ENCODE results near the gene VMP1. TPM values are rescaled to one million over a fixed set of nuclear protein-coding genes. Genes with fewer than 3 reads are reported as not detected.
"Not testable (repeated sequence)": the region's sequence is repeated elsewhere in the genome, so short reads cannot be mapped to it uniquely, and the experiment has no call there.

Gene VMP1
- total RNA-seq, 3 donors from 2014 or later = 128 to 138 (median 134) TPM

DNA sequence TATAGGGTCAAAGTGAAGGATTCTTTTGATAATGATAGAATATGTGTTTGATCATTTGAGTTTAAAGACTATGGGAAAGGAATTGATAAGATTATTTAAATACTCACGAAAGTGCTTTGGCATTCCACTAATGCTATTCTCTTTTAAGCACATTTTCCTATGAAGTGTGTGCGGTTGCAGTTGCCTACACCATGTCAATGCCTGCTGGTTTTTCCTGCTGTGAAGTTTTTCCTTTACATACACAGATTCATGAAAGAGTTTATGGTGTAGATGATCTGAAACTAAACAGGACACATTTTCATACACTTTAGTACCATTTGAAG, 78.7 kb downstream of the VMP1 start:
- Mint-ChIP-seq H3K36me3 (ENCODE audit: insufficient read depth) (peaks cover 2% of the 10 kb centered on the region), H3K4me1 (ENCODE audit: low read depth) (peaks cover 55% of the 10 kb centered on the region), H3K27me3 (ENCODE audit: low read depth) (no peaks in the 10 kb centered on the region), H3K9me3 (no peaks in the 10 kb centered on the region), H3K4me3 (peak overlapping the region; percentile 72)
- DNase-seq (no peak), ATAC-seq (no peak)

DNA sequence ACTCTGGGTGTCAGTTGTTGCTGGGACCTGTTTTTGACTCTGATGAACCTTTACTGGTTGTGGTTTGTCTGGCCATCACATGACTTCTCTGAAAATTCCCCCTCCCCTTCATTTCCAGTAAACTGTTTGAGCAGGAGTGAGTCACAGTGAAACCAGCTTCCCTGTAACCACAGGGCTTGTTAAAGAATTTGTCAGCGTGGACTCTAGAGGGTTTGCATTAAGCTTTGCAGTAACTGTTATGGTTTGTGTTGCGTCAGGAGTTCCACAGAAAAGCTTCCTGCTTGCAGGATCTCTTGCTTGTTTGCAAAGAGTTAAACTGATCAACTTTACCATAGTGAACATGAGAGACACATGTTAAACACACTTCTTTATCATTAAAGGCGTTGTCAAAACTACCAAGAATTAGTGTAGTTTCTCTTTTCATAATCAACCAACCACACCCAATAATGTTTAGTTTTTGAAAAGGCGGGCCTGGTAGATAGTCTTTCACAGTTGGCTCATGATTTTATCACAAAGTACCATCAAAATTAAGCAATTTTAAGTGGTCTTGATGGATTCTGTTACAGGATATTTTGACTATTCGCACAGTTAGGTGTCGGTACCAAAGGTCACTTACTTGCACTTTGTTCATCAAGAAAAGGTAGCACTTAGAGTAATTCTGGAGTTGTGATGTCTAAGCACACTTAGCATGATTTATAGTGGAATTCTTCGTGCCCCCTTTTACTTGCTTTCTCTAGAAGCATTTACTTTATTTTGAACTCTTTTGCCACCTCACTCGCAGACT, 79.3 kb downstream of the VMP1 start:
- peak; percentile 82 to 84 for ATAC-seq
- Mint-ChIP-seq H3K27me3 (ENCODE audit: low read depth) (no peaks in the 10 kb centered on the region), H3K4me1 (ENCODE audit: low read depth) (peaks cover 55% of the 10 kb centered on the region), H3K36me3 (ENCODE audit: insufficient read depth) (peaks cover 3% of the 10 kb centered on the region), H3K9me3 (no peaks in the 10 kb centered on the region), H3K4me3 (peak overlapping the region; percentile 72)
- peak; percentile 67 for DNase-seq

DNA sequence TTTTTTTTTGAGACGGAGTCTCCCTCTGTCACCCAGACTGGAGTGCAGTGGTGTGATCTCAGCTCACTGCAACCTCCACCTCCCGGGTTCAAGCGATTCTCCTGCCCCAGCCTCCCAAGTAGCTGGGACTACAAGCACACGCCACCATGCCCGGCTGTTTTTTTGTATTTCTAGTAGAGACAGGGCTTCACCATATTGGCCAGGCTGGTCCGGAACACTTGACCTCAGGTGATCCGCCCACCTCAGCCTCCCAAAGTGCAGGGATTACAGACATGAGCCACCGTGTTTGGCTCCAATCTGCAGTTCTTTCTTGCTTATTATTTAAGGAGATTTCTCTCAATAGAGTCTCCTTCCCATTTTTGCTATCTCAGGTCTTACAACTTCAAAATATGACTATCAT, 82.4 kb downstream of the VMP1 start:
- DNase-seq; H3K9me3 Mint-ChIP-seq; ATAC-seq; H3K4me3 Mint-ChIP-seq; H3K27me3 Mint-ChIP-seq (ENCODE audit: low read depth): not testable (repeated sequence)
- peaks cover 12% of the 10 kb centered on the region for H3K36me3 Mint-ChIP-seq (ENCODE audit: insufficient read depth)
- H3K4me1 Mint-ChIP-seq (ENCODE audit: low read depth) = peaks cover 37% of the 10 kb centered on the region

DNA sequence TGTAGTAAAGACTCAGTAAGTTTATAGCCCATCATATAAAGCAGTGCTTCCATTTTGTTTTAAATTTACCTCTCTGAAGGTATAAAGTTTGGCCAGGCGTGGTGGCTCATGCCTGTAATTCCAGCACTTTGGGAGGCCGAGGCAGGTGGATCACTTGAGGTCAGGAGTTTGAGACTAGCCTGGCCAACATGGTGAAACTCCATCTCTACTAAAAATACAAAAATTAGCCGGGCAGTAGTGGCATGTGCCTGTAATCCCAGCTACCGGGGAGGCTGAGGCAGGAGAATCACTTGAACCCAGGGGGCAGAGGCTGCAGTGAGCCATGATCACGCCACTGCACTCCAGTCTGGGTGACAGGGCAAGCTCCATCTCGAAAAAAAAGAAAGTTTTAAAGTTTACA, 83.0 kb downstream of the VMP1 start:
- H3K9me3 Mint-ChIP-seq; ATAC-seq; H3K4me3 Mint-ChIP-seq; H3K27me3 Mint-ChIP-seq (ENCODE audit: low read depth); DNase-seq: not testable (repeated sequence)
- Mint-ChIP-seq H3K36me3 (ENCODE audit: insufficient read depth) (peaks cover 12% of the 10 kb centered on the region), H3K4me1 (ENCODE audit: low read depth) (peaks cover 33% of the 10 kb centered on the region)

DNA sequence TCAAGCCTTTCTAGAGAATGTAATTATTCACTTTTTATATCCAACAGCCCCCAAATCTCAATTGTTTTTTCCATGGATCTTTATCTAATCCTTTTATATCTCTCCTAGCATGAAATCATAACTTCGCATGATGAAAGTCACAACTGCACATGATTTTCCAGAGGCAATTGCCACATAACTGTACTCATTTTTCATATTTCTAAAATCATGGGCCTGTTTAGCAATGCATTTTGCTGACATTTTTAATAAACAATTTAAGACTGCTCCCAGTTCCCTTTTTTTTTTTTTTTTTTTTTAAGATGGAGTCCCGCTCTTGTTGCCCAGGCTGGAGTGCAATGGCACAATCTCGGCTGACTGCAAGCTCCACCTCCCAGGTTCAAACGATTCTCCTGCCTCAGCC, 83.5 kb downstream of the VMP1 start:
- no peaks in the 10 kb centered on the region for H3K9me3 Mint-ChIP-seq
- no peak for DNase-seq

DNA sequence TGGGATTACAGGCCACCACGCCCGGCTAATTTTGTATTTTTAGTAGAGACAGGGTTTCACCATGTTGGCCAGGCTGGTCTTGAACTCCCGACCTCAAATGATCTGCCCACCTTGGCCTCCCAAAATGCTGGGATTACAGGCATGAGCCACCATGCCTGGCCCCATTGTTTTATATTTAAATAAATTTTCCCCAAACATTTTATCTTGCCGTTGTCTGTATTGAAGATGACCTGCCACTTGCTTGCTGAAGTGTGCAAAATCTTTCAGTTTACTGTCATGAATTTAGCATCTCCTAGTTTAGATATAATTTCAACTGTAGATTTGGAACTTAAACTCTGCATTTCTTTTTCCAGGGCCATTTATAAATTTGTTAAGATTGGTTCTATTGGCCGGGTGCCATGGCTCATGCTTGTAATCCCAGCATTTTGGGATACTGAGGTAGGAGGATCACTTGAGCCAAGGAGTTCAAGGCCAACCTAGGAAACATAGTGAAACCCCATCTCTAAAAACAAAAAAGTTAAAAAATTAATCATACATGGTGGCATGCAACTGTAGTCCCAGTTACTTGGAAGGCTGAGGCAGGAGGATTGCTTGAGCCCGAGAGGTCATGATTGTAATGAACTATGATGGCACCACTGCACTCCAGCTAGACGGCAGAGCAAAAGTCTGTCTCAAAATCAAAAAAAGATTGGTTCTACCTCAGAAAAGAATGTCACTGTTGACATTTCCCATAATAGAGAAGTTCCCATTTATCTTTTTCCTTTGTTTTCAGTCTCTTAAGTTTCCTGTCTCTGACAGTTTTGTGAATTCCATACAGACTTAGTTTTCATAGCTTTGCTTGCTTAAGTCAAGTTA, 84.4 kb downstream of the VMP1 start:
- peaks cover 30% of the 10 kb centered on the region for H3K4me1 Mint-ChIP-seq (ENCODE audit: low read depth)
- H3K36me3 Mint-ChIP-seq (ENCODE audit: insufficient read depth) = peaks cover 16% of the 10 kb centered on the region
- H3K9me3 Mint-ChIP-seq = no peaks in the 10 kb centered on the region
- DNase-seq (no peak), ATAC-seq (no peak)
- no peak overlapping the region for H3K4me3 Mint-ChIP-seq
- no peaks in the 10 kb centered on the region for H3K27me3 Mint-ChIP-seq (ENCODE audit: low read depth)

More for the DNA sequence above, 83.5 kb downstream of the VMP1 start:
- Mint-ChIP-seq H3K4me3 (no peak overlapping the region), H3K36me3 (ENCODE audit: insufficient read depth) (peaks cover 12% of the 10 kb centered on the region), H3K4me1 (ENCODE audit: low read depth) (peaks cover 34% of the 10 kb centered on the region), H3K27me3 (ENCODE audit: low read depth) (no peaks in the 10 kb centered on the region)
- ATAC-seq = no peak

DNA sequence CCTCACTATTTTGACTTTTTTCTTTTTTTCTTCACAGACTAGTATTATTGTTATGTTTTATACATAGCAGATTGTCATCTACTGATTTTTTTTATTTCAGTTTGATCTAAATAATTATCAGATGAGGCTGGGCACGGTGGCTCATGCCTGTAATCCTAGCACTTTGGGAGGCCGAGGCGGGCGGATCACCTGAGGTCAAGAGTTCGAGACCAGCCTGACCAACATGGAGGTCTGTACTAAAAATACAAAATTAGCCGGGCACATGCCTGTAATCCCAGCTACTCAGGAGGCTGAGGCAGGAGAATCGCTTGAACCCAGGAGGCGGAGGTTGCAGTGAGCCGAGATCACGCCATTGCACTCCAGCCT, 85.0 kb downstream of the VMP1 start:
- H3K36me3 Mint-ChIP-seq (ENCODE audit: insufficient read depth) = peaks cover 16% of the 10 kb centered on the region
- H3K27me3 Mint-ChIP-seq (ENCODE audit: low read depth) = not testable (repeated sequence)

DNA sequence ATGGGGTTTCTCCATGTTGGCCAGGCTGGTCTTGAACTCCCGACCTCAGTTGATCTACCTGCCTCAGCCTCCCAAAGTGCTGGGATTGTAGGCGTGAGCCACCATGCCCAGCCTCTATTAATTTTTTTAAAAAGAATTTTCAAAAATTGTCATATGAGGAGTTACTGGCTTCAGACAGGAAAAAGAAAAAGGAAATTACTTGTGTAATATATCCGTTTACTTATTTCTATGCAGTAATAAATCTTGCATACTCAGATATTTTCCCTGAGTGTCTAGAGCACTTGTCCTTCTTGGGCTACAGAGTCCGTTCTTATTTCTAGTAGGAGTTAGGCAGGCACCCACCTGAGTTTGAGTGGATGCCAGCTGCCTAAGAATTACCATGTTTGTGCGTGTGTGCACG, 85.8 kb downstream of the VMP1 start:
- Mint-ChIP-seq H3K9me3 (no peaks in the 10 kb centered on the region), H3K4me1 (ENCODE audit: low read depth) (peaks cover 24% of the 10 kb centered on the region), H3K27me3 (ENCODE audit: low read depth) (no peaks in the 10 kb centered on the region), H3K4me3 (no peak overlapping the region), H3K36me3 (ENCODE audit: insufficient read depth) (peaks cover 21% of the 10 kb centered on the region)
- ATAC-seq = no peak
- no peak for DNase-seq

More for the DNA sequence above, 85.0 kb downstream of the VMP1 start:
- not testable (repeated sequence) for H3K4me3 Mint-ChIP-seq, DNase-seq, ATAC-seq, H3K9me3 Mint-ChIP-seq
- H3K4me1 Mint-ChIP-seq (ENCODE audit: low read depth) = peaks cover 24% of the 10 kb centered on the region

DNA sequence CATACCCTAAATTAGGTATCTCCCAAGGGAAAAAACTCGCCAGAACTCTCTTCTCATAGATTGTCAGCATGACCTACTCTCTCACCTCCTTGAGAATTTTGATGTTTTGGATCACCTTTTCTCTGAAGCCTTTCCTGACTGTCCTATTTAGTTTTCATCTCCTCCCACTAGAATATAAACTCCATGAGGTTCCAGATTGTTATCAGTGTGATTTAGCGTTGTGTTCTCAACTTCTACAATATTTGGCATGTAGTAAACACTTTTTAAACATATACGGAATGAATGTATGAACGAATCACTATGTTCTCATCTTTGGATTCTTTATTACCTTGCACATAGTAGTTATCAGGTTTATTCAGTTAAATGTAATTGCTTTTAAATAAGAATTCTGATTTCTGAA, 88.7 kb downstream of the VMP1 start:
- no peak overlapping the region for H3K4me3 Mint-ChIP-seq
- no peaks in the 10 kb centered on the region for H3K27me3 Mint-ChIP-seq (ENCODE audit: low read depth)
- peaks cover 22% of the 10 kb centered on the region for H3K4me1 Mint-ChIP-seq (ENCODE audit: low read depth)
- peaks cover 20% of the 10 kb centered on the region for H3K36me3 Mint-ChIP-seq (ENCODE audit: insufficient read depth)
- H3K9me3 Mint-ChIP-seq = no peaks in the 10 kb centered on the region
- ATAC-seq = no peak
- DNase-seq = no peak

DNA sequence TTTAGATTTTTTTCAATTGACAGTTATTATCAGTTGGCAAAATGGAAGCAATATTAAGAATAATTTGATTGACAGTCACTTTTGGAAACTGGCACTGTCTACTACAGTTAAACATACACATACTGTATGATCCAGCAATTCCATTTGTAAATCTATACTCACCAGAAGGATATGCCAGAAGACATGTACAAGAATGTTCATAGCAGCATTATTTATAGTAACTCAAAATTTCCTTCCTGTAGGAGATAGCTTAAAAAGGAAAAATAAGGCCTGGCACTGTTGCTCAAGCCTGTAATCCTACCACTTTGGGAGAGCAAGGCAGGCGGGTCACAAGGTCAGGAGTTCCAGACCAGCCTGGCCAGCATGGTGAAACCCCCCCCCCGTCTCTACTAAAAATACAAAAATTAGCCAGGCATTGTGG, 89.3 kb downstream of the VMP1 start:
- H3K4me3 Mint-ChIP-seq = no peak overlapping the region
- DNase-seq = no peak
- ATAC-seq = no peak

DNA sequence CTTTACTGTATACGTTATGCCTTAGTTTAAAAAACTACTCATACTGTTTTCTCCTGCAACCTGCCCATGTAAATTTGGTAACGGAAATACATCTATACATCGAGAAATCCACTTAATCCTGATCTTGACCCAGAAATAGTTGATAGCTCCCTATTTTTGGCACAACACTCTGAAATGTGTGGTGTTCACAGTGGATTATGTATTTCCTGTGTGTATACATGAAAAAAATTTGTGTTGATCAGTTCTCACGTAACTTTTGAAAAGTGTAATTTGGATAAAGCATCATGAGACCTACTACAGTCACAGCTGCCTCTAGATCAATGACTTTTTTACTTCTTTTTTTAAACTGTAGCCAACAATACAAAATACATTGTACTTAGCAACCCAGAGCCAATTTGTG, 90.7 kb downstream of the VMP1 start:
- no peaks in the 10 kb centered on the region for H3K9me3 Mint-ChIP-seq
- no peak for ATAC-seq
- H3K4me3 Mint-ChIP-seq = no peak overlapping the region
- H3K4me1 Mint-ChIP-seq (ENCODE audit: low read depth) = peaks cover 22% of the 10 kb centered on the region
- H3K27me3 Mint-ChIP-seq (ENCODE audit: low read depth) = no peaks in the 10 kb centered on the region
- no peak for DNase-seq
- H3K36me3 Mint-ChIP-seq (ENCODE audit: insufficient read depth) = peaks cover 14% of the 10 kb centered on the region

More for the DNA sequence above, 89.3 kb downstream of the VMP1 start:
- H3K9me3 Mint-ChIP-seq = no peaks in the 10 kb centered on the region
- peaks cover 22% of the 10 kb centered on the region for H3K4me1 Mint-ChIP-seq (ENCODE audit: low read depth)
- no peaks in the 10 kb centered on the region for H3K27me3 Mint-ChIP-seq (ENCODE audit: low read depth)
- peaks cover 18% of the 10 kb centered on the region for H3K36me3 Mint-ChIP-seq (ENCODE audit: insufficient read depth)

DNA sequence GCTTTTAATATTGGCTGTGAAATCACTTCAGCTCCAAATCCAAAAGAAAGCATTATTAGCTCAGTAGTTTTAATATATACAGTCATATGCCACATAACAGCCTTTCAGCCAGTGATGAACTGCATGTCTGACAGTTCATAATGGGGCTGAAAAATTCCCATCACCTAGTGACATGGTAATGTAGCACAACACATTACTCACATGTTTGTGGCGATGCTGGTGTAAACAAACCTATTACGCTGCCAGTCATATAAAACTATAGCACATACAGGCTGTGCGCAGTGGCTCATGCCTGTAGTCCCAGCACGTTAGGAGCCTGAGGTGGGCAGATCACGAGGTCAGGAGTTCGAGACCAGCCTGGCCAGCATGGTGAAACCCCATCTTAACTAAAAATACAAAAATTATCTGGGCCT, 93.1 kb downstream of the VMP1 start:
- no peaks in the 10 kb centered on the region for H3K27me3 Mint-ChIP-seq (ENCODE audit: low read depth)
- ATAC-seq (peak; percentile 46 to 85), DNase-seq (no peak)
- no peak overlapping the region for H3K4me3 Mint-ChIP-seq
- peaks cover 20% of the 10 kb centered on the region for H3K4me1 Mint-ChIP-seq (ENCODE audit: low read depth)
- peaks cover 10% of the 10 kb centered on the region for H3K36me3 Mint-ChIP-seq (ENCODE audit: insufficient read depth)
- no peaks in the 10 kb centered on the region for H3K9me3 Mint-ChIP-seq

DNA sequence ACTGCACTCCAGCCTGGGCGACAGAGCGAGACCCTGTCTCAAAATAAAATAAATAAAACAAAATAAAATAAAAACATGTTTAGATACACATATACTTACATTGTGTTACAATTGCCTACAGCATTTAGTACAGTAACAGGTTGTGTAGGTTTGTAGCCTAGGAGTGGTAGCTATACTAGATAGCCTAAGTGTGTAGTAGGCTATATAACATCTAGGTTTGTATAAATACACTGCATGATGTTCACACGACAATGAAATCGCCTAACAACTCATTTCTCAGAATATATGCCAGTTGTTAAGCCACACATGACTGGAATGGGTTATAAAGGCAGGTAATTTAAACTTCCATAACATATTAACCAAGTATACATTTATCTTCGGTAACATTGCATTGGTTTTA, 94.7 kb downstream of the VMP1 start:
- ATAC-seq = no peak
- Mint-ChIP-seq H3K4me1 (ENCODE audit: low read depth) (peaks cover 17% of the 10 kb centered on the region), H3K4me3 (no peak overlapping the region), H3K9me3 (no peaks in the 10 kb centered on the region), H3K36me3 (ENCODE audit: insufficient read depth) (peaks cover 5% of the 10 kb centered on the region), H3K27me3 (ENCODE audit: low read depth) (no peaks in the 10 kb centered on the region)
- DNase-seq = no peak

DNA sequence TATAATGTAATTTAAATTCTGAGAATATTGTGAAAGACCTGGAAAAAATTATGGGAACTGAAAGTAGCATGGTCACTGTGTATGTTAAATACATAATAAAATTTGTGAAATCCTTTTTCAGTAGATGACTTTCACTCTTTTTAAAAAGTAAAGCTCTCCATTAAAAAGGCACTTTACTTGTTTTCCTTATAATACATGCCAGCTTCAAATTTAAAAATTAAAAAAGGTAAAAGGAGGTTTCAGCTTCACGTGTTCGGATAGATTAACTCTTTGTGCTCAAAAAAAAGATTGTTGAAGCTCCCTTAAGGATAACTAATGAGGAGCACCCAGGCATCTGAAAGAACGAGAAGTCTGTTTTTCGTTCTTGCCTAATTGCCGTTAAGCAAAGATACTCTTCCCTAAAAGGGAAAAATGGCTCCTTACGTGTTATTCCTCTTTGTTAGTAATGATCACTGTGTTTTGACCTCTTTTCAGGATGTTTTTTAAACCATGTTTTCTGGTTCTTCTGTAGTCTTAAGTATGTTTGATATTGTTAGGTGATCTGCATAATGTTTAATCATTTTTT, 97.5 kb downstream of the VMP1 start:
- Mint-ChIP-seq H3K36me3 (ENCODE audit: insufficient read depth) (peaks cover 5% of the 10 kb centered on the region), H3K9me3 (no peaks in the 10 kb centered on the region), H3K4me1 (ENCODE audit: low read depth) (peaks cover 3% of the 10 kb centered on the region), H3K27me3 (ENCODE audit: low read depth) (no peaks in the 10 kb centered on the region), H3K4me3 (no peak overlapping the region)
- ATAC-seq = no peak
- no peak for DNase-seq
